Measurements from ENCODE around the gene PPL. TPM values are rescaled to one million over a fixed set of nuclear protein-coding genes. Genes with fewer than 3 reads are reported as not detected.
"Not testable (repeated sequence)": the region's sequence is repeated elsewhere in the genome, so short reads cannot be mapped to it uniquely, and the experiment has no call there.

The PPL gene
- polyA plus RNA-seq, 1 experiment: 0.56 TPM

- TF ChIP-seq, protein P1, sequence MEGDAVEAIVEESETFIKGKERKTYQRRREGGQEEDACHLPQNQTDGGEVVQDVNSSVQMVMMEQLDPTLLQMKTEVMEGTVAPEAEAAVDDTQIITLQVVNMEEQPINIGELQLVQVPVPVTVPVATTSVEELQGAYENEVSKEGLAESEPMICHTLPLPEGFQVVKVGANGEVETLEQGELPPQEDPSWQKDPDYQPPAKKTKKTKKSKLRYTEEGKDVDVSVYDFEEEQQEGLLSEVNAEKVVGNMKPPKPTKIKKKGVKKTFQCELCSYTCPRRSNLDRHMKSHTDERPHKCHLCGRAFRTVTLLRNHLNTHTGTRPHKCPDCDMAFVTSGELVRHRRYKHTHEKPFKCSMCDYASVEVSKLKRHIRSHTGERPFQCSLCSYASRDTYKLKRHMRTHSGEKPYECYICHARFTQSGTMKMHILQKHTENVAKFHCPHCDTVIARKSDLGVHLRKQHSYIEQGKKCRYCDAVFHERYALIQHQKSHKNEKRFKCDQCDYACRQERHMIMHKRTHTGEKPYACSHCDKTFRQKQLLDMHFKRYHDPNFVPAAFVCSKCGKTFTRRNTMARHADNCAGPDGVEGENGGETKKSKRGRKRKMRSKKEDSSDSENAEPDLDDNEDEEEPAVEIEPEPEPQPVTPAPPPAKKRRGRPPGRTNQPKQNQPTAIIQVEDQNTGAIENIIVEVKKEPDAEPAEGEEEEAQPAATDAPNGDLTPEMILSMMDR (IDR thresholded peaks at IDR 0.05; ENCODE audit: insufficient read depth, low read depth, low read length): no peak
- ChIA-PET POLR2A (no interaction called here), CTCF (no interaction called here)
- Histone ChIP-seq H3K4me3 (ENCODE audit: low read depth, low read length) (no peak overlapping the region), H3K27me3 (ENCODE audit: control insufficient read depth, insufficient read depth, low read length) (peaks cover 4% of the 10 kb centered on the region; the same call in 1 of the 2 replicates), H3K36me3 (ENCODE audit: control insufficient read depth, insufficient read depth, low read length) (no peaks in the 10 kb centered on the region)
- no peak for DNase-seq (ENCODE audit: low read depth)
Measured at GRCh38 chr16:4966736-4967453, 29.9 kb upstream of the PPL start.

DNA sequence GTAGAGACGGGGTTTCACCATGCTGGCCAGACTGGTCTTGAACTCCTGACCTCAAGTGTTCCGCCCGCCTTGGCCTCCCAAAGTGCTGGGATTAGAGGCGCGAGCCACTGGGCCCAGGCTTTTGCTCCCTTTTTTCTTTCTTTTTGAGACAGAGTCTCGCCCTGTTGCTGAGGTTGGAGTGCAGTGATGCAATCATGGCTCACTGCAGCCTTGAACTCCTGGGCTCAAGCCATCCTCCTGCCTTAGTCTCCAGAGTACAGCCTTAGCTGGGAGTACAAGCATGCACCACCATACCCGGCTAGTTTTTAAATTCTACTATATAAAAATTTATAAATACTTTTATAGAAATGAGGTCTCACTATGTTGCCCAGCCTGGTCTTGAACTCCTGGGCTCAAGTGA, 26.6 kb upstream of the PPL start:
- H3K27me3 ChIP-seq (ENCODE audit: control insufficient read depth, insufficient read depth, low read length); H3K36me3 ChIP-seq (ENCODE audit: control insufficient read depth, insufficient read depth, low read length); DNase-seq (ENCODE audit: low read depth); H3K4me3 ChIP-seq (ENCODE audit: low read depth, low read length); POLR2A ChIA-PET: not testable (repeated sequence)
- CTCF ChIA-PET: interaction anchor here (1.1 kb wide), 1 partner anchor 11 kb away, joined by 4 read pairs; no protein-coding TSS in a partner anchor

- POLR2A ChIA-PET: no interaction called here
- no peak overlapping the region for H3K4me3 ChIP-seq (ENCODE audit: low read depth, low read length)
- CTCF ChIA-PET: interaction anchor here (1.1 kb wide), 1 partner anchor 12 kb away, joined by 4 read pairs; no protein-coding TSS in a partner anchor
- H3K36me3 ChIP-seq (ENCODE audit: control insufficient read depth, insufficient read depth, low read length): no peaks in the 10 kb centered on the region
- no peak for DNase-seq (ENCODE audit: low read depth)
- H3K27me3 ChIP-seq (ENCODE audit: control insufficient read depth, insufficient read depth, low read length): no peaks in the 10 kb centered on the region
- TF ChIP-seq, protein P1 (IDR thresholded peaks at IDR 0.05; ENCODE audit: insufficient read depth, low read depth, low read length): no peak
Measured at GRCh38 chr16:4962716-4963115, 25.8 kb upstream of the PPL start.

- ChIA-PET POLR2A (no interaction called here), CTCF (no interaction called here)
- TF ChIP-seq, protein P1 (IDR thresholded peaks at IDR 0.05; ENCODE audit: insufficient read depth, low read depth, low read length): no peak
- Histone ChIP-seq H3K36me3 (ENCODE audit: control insufficient read depth, insufficient read depth, low read length) (no peaks in the 10 kb centered on the region), H3K27me3 (ENCODE audit: control insufficient read depth, insufficient read depth, low read length) (no peaks in the 10 kb centered on the region), H3K4me3 (ENCODE audit: low read depth, low read length) (no peak overlapping the region)
- no peak for DNase-seq (ENCODE audit: low read depth)
Measured at GRCh38 chr16:4960579-4960978, 23.6 kb upstream of the PPL start.

DNA sequence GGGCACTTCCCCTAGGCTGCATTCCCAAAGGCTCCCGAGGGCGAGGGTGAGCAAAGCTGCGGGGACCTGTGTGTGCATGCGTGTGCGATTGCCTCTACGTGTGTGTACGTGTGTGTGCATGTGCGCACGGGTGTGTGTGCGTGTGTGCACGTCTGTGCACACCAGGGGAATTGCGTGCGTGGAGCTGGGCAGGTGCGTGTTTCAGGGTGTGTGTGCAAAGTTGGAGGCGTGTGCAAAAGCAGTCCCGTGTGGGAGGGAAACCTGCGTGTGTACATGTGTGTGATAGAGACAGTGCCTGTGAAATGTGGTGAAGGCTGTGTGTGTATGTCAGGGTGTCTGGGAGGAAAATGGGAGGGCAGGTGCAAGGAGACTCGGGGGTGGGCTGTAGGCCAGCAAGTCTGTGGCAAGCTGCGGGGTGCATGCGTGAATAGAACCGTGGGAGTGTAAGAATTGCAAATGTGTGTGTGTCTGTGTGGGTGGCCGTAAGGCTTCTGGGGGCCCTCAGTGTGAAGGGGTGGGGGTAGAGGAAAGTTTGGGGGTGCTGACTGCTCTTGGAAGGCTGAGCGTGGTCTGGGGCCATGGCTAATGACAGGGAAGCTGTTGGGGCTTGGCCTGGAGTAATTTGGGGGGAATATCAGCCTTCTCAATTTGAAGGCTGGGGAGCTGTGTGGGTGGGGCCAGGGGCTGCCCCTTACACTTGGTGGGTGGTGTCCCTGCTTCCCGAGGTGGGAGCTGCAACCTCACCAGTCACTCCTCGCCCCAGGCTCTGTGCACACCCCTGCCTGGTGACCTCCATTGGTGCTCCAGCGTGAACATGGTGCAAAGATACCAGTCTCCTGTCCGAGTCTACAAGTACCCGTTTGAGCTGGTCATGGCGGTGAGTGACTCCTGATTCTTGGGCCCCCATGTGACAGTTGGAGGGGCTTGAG, 21.8 kb upstream of the PPL start:
- Histone ChIP-seq H3K36me3 (ENCODE audit: control insufficient read depth, insufficient read depth, low read length) (no peaks in the 10 kb centered on the region), H3K27me3 (ENCODE audit: control insufficient read depth, insufficient read depth, low read length) (no peaks in the 10 kb centered on the region), H3K4me3 (ENCODE audit: low read depth, low read length) (peak overlapping the region; percentile 38)
- ChIA-PET CTCF (interaction anchor here (1.1 kb wide), 1 partner anchor 94 kb away, joined by 3 read pairs; no protein-coding TSS in a partner anchor), POLR2A (interaction anchor here (0.6 kb wide), 1 partner anchor 75 kb away, joined by 4 read pairs; the partner anchor contains the start of gene NAGPA)
- no peak for DNase-seq (ENCODE audit: low read depth)
- TF ChIP-seq, protein P1 (IDR thresholded peaks at IDR 0.05; ENCODE audit: insufficient read depth, low read depth, low read length): no peak

Measured in BJ (cell line).